Ishikawa (cell line): Measurements from ENCODE around the gene TKTL1.

ENCODE experiments used
- CEBPB ChIP-seq: IDR thresholded peaks from 2 replicates; pipeline ENCODE4 v1.6.1; 2012
- CREB1 ChIP-seq: IDR thresholded peaks from 2 replicates; pipeline ENCODE4 v1.6.1; 2012; ENCODE audit warnings: low read depth
- EGR1 ChIP-seq: IDR thresholded peaks from 2 replicates; pipeline ENCODE4 v1.6.1; 2012
- EP300 ChIP-seq: IDR thresholded peaks from 2 replicates; pipeline ENCODE4 v1.6.1; 2012; ENCODE audit warnings: borderline replicate concordance
- FOXM1 ChIP-seq: IDR thresholded peaks from 2 replicates; pipeline ENCODE4 v1.6.1; 2012; ENCODE audit warnings: low read depth, borderline replicate concordance
- NFIC ChIP-seq: IDR thresholded peaks from 2 replicates; pipeline ENCODE4 v1.6.1; 2012
- RAD21 ChIP-seq: IDR thresholded peaks from 2 replicates; pipeline ENCODE4 v1.6.1; 2012; ENCODE audit warnings: low read depth
- TAF1 ChIP-seq: IDR thresholded peaks from 2 replicates; pipeline ENCODE4 v1.6.1; 2012; ENCODE audit warnings: low read depth, mild to moderate bottlenecking
- TCF12 ChIP-seq: IDR thresholded peaks from 2 replicates; pipeline ENCODE4 v1.6.1; 2012; ENCODE audit warnings: low read depth
- YY1 ChIP-seq: IDR thresholded peaks from 2 replicates; pipeline ENCODE4 v1.6.1; 2012; ENCODE audit warnings: low read depth
- ZBTB7A ChIP-seq: IDR thresholded peaks from 2 replicates; pipeline ENCODE4 v1.6.1; 2012; ENCODE audit warnings: low read depth
- TF ChIP-seq, protein P1 (sequence below): IDR thresholded peaks from 2 replicates; pipeline ENCODE4 v1.6.1; 2012; ENCODE audit warnings: low read depth, mild to moderate bottlenecking
- TF ChIP-seq, protein P2 (sequence below): IDR thresholded peaks from 2 replicates; pipeline ENCODE4 v1.6.1; 2012
- TF ChIP-seq, protein P3 (sequence below): IDR thresholded peaks from 2 replicates; pipeline ENCODE4 v1.6.1; 2012

DNA sequence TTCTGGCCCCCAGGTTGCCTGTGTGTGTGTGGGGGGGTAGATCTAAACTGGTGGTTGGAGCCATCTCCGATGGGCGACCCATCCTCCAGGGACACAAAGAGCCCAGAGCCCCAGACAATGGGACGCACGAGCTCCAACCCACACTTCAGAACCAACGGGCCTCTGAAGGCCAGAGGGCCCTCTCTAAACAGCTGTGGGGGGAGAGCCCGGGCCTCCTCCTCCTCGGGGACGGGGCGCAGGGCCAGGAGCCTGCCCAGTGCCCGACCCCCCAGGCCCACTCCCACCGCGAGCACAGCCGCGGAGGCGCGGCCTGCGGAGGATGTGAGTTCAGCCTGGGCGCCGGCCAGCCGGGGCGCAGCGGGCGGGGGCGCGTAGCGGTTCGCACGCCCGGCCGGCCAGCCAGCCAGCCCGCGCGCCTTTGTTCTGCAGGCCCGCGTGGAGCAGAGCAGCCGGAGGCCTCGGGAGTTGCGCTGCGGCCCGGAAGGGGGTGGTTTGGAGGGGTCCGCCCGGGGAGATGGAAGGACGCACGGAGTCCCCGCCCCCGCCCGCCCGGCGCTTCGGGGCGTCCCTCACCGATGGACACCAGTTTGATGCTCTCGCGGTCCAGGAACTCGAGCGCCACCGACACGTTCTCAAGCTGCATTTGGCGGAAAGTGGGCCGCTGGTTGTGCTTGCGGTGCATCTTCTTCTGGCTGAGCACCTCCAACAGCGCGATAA, 74.9 kb downstream of the TKTL1 start:
- TF ChIP-seq CEBPB (no peak), RAD21 (no peak), YY1 (no peak), ZBTB7A (no peak), EGR1 (no peak), EP300 (no peak; the same call in 1 of the 2 replicates), TAF1 (no peak), CREB1 (no peak), TCF12 (no peak), FOXM1 (no peak), NFIC (no peak)
- TF ChIP-seq, protein P1, sequence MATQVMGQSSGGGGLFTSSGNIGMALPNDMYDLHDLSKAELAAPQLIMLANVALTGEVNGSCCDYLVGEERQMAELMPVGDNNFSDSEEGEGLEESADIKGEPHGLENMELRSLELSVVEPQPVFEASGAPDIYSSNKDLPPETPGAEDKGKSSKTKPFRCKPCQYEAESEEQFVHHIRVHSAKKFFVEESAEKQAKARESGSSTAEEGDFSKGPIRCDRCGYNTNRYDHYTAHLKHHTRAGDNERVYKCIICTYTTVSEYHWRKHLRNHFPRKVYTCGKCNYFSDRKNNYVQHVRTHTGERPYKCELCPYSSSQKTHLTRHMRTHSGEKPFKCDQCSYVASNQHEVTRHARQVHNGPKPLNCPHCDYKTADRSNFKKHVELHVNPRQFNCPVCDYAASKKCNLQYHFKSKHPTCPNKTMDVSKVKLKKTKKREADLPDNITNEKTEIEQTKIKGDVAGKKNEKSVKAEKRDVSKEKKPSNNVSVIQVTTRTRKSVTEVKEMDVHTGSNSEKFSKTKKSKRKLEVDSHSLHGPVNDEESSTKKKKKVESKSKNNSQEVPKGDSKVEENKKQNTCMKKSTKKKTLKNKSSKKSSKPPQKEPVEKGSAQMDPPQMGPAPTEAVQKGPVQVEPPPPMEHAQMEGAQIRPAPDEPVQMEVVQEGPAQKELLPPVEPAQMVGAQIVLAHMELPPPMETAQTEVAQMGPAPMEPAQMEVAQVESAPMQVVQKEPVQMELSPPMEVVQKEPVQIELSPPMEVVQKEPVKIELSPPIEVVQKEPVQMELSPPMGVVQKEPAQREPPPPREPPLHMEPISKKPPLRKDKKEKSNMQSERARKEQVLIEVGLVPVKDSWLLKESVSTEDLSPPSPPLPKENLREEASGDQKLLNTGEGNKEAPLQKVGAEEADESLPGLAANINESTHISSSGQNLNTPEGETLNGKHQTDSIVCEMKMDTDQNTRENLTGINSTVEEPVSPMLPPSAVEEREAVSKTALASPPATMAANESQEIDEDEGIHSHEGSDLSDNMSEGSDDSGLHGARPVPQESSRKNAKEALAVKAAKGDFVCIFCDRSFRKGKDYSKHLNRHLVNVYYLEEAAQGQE: no peak
- TF ChIP-seq, protein P2, sequence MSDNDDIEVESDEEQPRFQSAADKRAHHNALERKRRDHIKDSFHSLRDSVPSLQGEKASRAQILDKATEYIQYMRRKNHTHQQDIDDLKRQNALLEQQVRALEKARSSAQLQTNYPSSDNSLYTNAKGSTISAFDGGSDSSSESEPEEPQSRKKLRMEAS: no peak
- TF ChIP-seq, protein P3, sequence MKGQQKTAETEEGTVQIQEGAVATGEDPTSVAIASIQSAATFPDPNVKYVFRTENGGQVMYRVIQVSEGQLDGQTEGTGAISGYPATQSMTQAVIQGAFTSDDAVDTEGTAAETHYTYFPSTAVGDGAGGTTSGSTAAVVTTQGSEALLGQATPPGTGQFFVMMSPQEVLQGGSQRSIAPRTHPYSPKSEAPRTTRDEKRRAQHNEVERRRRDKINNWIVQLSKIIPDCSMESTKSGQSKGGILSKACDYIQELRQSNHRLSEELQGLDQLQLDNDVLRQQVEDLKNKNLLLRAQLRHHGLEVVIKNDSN: no peak
